Activated CD8-positive, alpha-beta memory T cell treated with anti-CD3 and anti-CD28 coated beads, Interleukin-2, amount 50 U/mL, for 1 hour (primary cell): ENCODE data around the gene FBXL17.
"Not testable (repeated sequence)": the region's sequence is repeated elsewhere in the genome, so short reads cannot be mapped to it uniquely, and the experiment has no call there.

ENCODE experiments used
- DNase-seq: peaks from one replicate; pipeline ENCODE4 v3.0.0-alpha.2; 2020; ENCODE audit errors: extremely low read depth

Gene FBXL17

GRCh38 chr5:108164574-108164973 is 217.3 kb downstream of the FBXL17 start:
- no peak for DNase-seq

GRCh38 chr5:108152854-108153253 is 229.0 kb downstream of the FBXL17 start:
- DNase-seq = not testable (repeated sequence)

DNA sequence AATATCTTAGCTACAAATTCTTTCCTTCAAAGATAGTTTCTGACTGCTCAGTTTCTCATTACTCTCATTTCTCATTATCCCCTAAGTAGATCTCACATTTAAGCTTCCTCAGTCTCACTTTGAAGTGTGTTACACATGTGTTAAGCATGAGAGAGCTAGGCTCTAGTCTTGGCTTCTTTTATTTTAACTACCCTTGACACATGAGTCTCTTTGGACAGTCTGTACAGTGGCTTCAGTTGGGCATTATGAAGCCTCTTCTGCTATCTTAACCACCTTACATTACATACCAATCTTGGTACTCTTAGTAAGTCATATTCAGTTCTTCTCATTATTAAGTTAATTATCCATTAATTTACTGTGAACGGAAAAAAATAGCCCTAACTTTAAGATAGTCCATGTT is 232.5 kb downstream of the FBXL17 start:
- DNase-seq = no peak

DNA sequence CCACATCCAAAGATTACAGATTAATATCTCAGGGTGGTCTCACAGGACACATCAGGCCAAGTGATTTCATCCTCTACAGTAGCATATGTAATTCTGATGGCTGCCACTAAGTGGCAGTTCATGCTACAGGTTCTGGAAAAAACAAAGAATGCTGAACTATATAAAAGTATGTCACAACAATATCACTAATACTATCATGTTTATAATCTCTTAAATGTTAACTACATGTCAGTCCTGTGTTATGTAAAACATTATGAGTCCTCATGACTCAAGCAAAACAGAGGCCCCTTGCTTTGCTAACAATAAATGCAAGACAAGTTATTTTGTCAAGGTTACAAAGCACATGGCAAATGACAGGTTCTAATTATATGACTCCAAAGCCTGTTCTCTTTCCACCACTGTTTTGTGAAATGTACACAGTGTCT is 233.2 kb downstream of the FBXL17 start:
- no peak for DNase-seq

DNA sequence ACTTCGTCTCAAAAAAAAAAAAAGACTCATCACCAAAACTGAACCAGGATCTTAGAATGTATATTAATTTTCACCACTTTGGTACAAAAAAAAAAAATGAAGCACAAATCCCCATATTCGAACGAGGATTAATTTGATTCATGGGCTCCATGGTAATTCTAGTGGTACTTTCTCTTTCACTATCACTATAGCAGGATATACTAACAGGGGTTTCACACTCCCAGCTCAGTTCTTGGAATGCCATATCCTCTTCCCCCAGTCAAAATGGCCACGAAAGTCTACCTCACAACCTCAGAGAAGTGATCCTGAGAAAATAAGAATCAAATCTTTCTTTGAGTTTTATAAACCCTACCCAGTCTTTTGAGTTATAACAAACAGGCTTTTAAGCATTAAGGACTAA is 235.7 kb downstream of the FBXL17 start:
- no peak for DNase-seq

GRCh38 chr5:108145351-108145750 is 236.5 kb downstream of the FBXL17 start:
- DNase-seq = no peak

DNA sequence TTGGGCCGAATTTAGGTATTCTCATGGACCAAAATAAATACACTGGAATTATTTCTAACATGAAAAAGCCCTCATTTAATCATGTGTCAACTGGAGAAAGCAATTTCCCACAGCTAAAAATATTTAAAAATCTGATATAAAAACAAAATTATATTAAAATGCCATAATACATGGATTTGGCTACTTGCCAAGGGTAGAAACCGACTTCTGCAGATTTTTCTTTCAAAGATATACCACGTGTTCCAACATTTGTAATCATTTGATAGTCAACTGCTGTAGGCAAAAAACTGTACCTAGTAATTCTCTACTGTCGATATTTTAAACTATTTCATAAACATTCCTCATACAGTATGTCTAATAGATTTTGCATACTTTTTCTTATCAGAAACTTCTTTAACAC is 237.6 kb downstream of the FBXL17 start:
- DNase-seq = no peak

DNA sequence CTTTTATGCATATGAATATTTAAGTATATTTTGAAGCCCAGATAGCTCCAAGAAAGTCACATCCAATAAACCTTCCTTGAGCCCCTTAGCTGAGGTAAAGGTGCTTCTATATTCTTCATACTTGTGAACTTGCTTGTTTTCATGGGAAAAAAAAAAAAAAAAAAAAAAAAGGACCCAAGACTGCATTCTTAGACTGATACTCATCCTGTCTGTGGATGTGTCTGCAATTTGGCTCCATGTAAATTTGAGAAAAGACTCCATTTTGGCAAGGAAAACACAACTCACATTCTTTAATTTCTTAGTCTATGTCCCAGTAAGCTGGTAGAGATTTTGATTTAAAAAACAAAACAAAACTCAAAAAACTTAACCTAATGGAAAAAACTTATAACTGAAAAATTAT is 238.3 kb downstream of the FBXL17 start:
- DNase-seq = no peak

GRCh38 chr5:108141676-108142075 is 240.2 kb downstream of the FBXL17 start:
- DNase-seq = no peak

- DNase-seq = no peak
Measured at GRCh38 chr5:108136493-108136892, 245.4 kb downstream of the FBXL17 start.

DNA sequence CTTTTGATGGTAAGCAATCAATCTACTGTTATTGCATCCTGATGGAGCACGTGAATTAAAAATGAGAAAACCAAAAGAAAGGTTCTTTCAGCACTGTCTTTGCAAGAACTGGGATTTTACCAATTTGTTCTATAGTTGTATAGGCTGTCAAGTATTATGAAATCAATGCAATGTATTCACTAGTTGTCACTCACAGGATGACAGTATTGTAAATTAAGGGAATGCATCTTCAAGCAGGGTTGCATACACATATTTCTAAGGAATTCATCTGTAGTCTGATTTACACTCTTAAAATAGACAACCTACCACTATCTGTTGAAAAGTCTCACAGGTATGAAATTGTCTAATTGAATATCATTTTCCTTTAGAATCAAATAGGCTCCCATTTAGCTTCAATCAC is 252.8 kb downstream of the FBXL17 start:
- DNase-seq = no peak

DNA sequence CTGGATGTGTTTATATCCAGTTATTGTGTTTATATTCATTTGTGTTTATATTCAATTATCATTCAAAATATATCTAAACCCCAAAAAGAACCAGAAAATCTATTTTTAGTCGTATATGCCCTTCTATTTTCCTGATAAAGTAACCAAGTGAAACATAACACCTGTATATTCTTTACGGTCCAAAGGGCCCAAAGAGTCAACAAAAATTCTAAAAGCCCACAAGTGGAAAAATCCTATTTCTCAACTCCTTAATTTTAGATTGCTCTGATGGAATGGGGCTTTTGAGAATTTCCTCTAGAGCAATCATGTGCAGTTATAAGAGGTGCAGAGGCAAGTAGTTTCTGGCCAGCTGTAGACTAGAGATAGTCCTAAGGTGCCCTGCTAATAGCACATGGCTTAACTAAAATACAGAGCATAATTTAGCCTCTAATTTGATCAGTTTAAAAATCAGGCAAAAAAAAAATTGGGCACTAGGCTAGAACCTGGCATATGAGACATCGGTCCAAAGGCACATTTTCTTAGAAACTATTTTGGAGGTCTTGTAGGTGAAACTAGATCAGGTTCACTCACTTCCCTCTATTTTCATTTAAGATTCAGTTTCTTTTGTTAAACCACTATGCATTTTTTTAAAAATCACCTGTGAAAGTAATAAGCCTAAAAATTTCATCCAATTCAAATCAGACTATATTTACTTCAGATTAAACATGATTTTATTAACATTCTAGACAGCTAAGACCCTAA is 256.0 kb downstream of the FBXL17 start:
- no peak for DNase-seq

DNA sequence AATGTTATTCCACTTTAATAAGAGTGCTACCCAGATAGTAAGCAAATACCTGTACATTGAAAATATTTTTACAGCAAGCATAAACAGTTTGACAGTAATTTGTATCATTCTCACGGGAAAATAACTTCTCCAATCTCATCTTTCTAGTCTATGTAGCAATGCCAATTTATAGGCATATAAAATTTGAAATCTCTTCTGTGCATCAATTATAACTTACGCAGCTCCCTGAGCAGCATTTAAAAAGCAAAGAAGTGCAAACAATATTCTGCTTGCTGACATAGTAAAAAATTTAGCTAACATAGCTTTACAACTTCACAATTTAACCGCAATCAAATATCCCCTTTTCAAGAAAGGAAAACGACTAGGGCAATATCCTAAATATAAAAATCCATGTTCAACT is 257.3 kb downstream of the FBXL17 start:
- DNase-seq = no peak

DNA sequence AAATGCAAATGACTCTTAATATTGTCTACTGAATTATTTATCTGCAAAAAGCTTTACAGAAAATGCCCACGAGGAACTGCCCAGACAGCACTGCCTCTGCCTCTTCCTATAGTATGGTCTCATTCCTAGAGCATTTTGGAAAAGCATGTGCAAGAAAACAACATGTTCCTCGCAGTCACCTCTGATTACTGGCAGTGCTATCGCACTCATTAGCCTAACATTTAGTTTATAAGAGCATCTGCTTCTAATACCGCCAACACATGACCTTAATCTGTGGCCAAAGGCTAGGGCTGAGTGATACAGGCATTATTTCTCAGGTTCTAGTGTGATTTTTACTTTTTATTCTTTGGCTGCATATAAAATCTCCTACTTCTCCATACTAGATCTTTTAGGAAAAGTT is 259.2 kb downstream of the FBXL17 start:
- DNase-seq = no peak

GRCh38 chr5:108118813-108119514 is 262.9 kb downstream of the FBXL17 start:
- no peak for DNase-seq

- no peak for DNase-seq
Measured at GRCh38 chr5:108115673-108116072, 266.2 kb downstream of the FBXL17 start.

DNA sequence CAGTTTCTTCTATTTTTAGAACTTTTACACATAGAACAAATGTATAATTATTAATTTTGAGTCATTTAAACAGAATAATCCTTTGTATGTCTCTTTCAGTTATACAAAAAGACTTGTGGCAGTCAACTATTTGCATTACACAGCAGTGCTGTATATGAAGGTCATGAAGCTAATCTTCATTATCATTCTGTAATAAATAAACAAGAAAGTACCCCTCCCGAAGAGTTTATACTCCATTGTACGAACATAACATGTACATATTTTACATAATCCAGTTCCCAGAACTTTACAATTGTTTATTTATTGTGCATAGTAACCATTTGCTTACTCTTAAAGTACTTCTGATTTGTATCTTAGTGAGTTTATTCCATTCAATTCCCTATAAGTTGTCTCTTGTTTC is 267.9 kb downstream of the FBXL17 start:
- no peak for DNase-seq

GRCh38 chr5:108111736-108112135 is 270.2 kb downstream of the FBXL17 start:
- no peak for DNase-seq

GRCh38 chr5:108109059-108109458 is 272.8 kb downstream of the FBXL17 start:
- no peak for DNase-seq

- no peak for DNase-seq
Measured at GRCh38 chr5:108104448-108104847, 277.4 kb downstream of the FBXL17 start.

GRCh38 chr5:108102463-108102862 is 279.4 kb downstream of the FBXL17 start:
- no peak for DNase-seq

DNA sequence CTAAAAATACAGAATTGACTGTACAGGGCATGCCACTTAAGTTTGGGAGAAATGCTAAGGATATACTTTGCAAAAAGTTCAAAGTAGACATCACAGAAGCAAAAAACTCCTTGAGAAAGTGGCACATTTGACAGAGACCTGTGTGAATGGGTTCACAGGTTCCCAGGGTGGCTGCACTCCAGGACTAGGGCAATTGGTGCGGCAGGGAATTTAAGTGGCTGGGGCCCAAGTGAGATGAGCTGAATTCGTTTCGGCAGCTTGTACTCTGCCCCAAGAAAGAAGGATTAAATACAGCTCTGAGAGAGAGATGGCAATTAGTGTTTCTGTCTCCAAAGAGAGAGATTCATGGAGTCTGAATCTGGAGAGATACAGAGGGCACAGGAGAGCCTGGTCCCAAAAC is 280.1 kb downstream of the FBXL17 start:
- DNase-seq = no peak

GRCh38 chr5:108101130-108101529 is 280.8 kb downstream of the FBXL17 start:
- no peak for DNase-seq

GRCh38 chr5:108094800-108095199 is 287.1 kb downstream of the FBXL17 start:
- no peak for DNase-seq
